G401 (cell line): ENCODE results near the gene HSPB1. TPM values are rescaled to one million over a fixed set of nuclear protein-coding genes. Genes with fewer than 3 reads are reported as not detected.
"Not testable (repeated sequence)": the region's sequence is repeated elsewhere in the genome, so short reads cannot be mapped to it uniquely, and the experiment has no call there.

ENCODE experiments used
- DNase-seq: peaks from one replicate; pipeline ENCODE4 v3.0.0-alpha.2; 2015; ENCODE audit warnings: low spot score
- in situ Hi-C: cut with HindIII; loops from 2 replicates; pipeline ENCODE4 v1.10.0; 2016; ENCODE audit warnings: low sequenced_read_pairs, mixed read lengths
- total RNA-seq: library from RNA; depleted of rRNA; stranded (reverse); fragments of >200 nt; shearing (Covaris generic); gene quantifications from 2 replicates; pipeline ENCODE4 v1.2.3, GENCODE V29; 2014

HSPB1 gene
- total RNA-seq, 1 experiment from 2014 or later, result 145 TPM

GRCh38 chr7:76280408-76280807 lies 22.1 kb upstream of the HSPB1 start:
- DNase-seq, result no peak
- in situ Hi-C loops, result no loop called here

- DNase-seq, result no peak
- in situ Hi-C loops, result no loop called here
Measured at GRCh38 chr7:76281006-76281705, 21.3 kb upstream of the HSPB1 start.

- no peak for DNase-seq
- in situ Hi-C loops, result no loop called here
Measured at GRCh38 chr7:76281706-76282343, 20.6 kb upstream of the HSPB1 start.

- in situ Hi-C loops, result no loop called here
- no peak for DNase-seq
Measured at GRCh38 chr7:76282344-76283253, 19.9 kb upstream of the HSPB1 start.

- in situ Hi-C loops, result no loop called here
- no peak for DNase-seq
Measured at GRCh38 chr7:76283254-76284159, 19.0 kb upstream of the HSPB1 start.

- no peak for DNase-seq
- in situ Hi-C loops, result no loop called here
Measured at GRCh38 chr7:76285604-76286374, 16.7 kb upstream of the HSPB1 start.

GRCh38 chr7:76286842-76287403 lies 15.6 kb upstream of the HSPB1 start:
- no peak for DNase-seq
- in situ Hi-C loops, result no loop called here

- DNase-seq, in situ Hi-C loops: not testable (repeated sequence)
Measured at GRCh38 chr7:76290847-76291350, 11.6 kb upstream of the HSPB1 start.

- in situ Hi-C loops, result no loop called here
- peak; percentile 89 for DNase-seq
Measured at GRCh38 chr7:76291351-76292212, 10.9 kb upstream of the HSPB1 start.

- no peak for DNase-seq
- in situ Hi-C loops, result no loop called here
Measured at GRCh38 chr7:76292213-76292573, 10.3 kb upstream of the HSPB1 start.

GRCh38 chr7:76292911-76293310 lies 9.6 kb upstream of the HSPB1 start:
- in situ Hi-C loops, result not testable (repeated sequence)

GRCh38 chr7:76293407-76293901 lies 9.0 kb upstream of the HSPB1 start:
- no peak for DNase-seq
- in situ Hi-C loops, result no loop called here

More at GRCh38 chr7:76292911-76293310, 9.6 kb upstream of the HSPB1 start:
- DNase-seq, result not testable (repeated sequence)

- in situ Hi-C loops, result no loop called here
- DNase-seq, result peak; percentile 71
Measured at GRCh38 chr7:76294344-76295024, 8.0 kb upstream of the HSPB1 start.

- in situ Hi-C loops, result no loop called here
- DNase-seq, result no peak
Measured at GRCh38 chr7:76296743-76297740, 5.4 kb upstream of the HSPB1 start.

GRCh38 chr7:76300166-76300731 lies 2.2 kb upstream of the HSPB1 start:
- in situ Hi-C loops, result loop anchor here (10.0 kb wide), 1 partner anchor 95 kb away; the partner anchor contains the start of gene SRRM3
- no peak for DNase-seq
